GM23338 (cell line): ENCODE data around the gene MBD2. TPM values are rescaled to one million over a fixed set of nuclear protein-coding genes. Genes with fewer than 3 reads are reported as not detected.
A peak's percentile ranks its signal among the peaks of the same experiment; 100 is the strongest.

Experiments
- ATAC-seq: fragments of 200-7000 bp; cut with Tn5 transposase; 3 replicates; pipeline ENCODE4 v1.9.1; 2020
- DNase-seq: peaks from one replicate; pipeline ENCODE4 v3.0.0-alpha.2; 2015; ENCODE audit warnings: low spot score
- H2AFZ ChIP-seq: fragments of 200-600 bp; sonication (generic); 2 replicates; pipeline ENCODE4 v1.8.0; 2016; ENCODE audit warnings: antibody characterized with exemption, mild to moderate bottlenecking, moderate library complexity
- H3F3A ChIP-seq: fragments of 200-600 bp; sonication (generic); replicated peaks from 2 replicates; pipeline ENCODE4 v1.8.0; 2017; ENCODE audit warnings: antibody characterized with exemption, mixed run types, low read depth
- H3K27ac ChIP-seq: fragments of 200-600 bp; sonication (generic); 2 replicates; pipeline ENCODE4 v1.6.1; 2016; ENCODE audit warnings: low read depth
- H3K27me3 ChIP-seq: fragments of 200-600 bp; sonication (generic); 2 replicates; pipeline ENCODE4 v1.8.0; 2016; ENCODE audit warnings: mild to moderate bottlenecking, mixed run types, moderate library complexity; ENCODE audit not compliant: insufficient read depth
- H3K36me3 ChIP-seq: fragments of 200-600 bp; sonication (generic); 2 replicates; pipeline ENCODE4 v1.8.0; 2016; ENCODE audit warnings: mild to moderate bottlenecking; ENCODE audit not compliant: insufficient read depth
- H3K4me1 ChIP-seq: fragments of 200-600 bp; sonication (generic); 2 replicates; pipeline ENCODE4 v1.8.0; 2016; ENCODE audit warnings: mild to moderate bottlenecking, moderate library complexity; ENCODE audit not compliant: insufficient read depth
- H3K4me2 ChIP-seq: fragments of 200-600 bp; sonication (generic); 2 replicates; pipeline ENCODE4 v1.7.1; 2017; ENCODE audit warnings: mixed run types
- H3K4me3 ChIP-seq: fragments of 200-600 bp; sonication (generic); 2 replicates; pipeline ENCODE4 v1.6.1; 2016; ENCODE audit warnings: mixed run types
- H3K79me2 ChIP-seq: fragments of 200-600 bp; sonication (generic); replicated peaks from 2 replicates; pipeline ENCODE4 v1.8.0; 2017; ENCODE audit warnings: mild to moderate bottlenecking; ENCODE audit not compliant: insufficient read depth
- H3K9me2 ChIP-seq: fragments of 200-600 bp; sonication (generic); 2 replicates; pipeline ENCODE4 v1.8.0; 2017; ENCODE audit not compliant: insufficient read depth
- H4K20me1 ChIP-seq: fragments of 200-600 bp; sonication (generic); replicated peaks from 2 replicates; pipeline ENCODE4 v1.8.0; 2017; ENCODE audit warnings: mild to moderate bottlenecking; ENCODE audit not compliant: insufficient read depth
- H3K27ac Mint-ChIP-seq: 2 replicates; pipeline ENCODE4 v1.8.0; 2020; ENCODE audit warnings: inconsistent platforms, mild to moderate bottlenecking, moderate library complexity, mixed read lengths
- H3K27me3 Mint-ChIP-seq: 3 replicates; pipeline ENCODE4 v1.8.0; 2022; ENCODE audit warnings: low read depth, mild to moderate bottlenecking, moderate library complexity, mixed read lengths, inconsistent platforms; ENCODE audit not compliant: insufficient read depth, poor library complexity
- H3K36me3 Mint-ChIP-seq: 3 replicates; pipeline ENCODE4 v1.8.0; 2021; ENCODE audit warnings: low read depth, mild to moderate bottlenecking, inconsistent platforms, moderate library complexity, mixed read lengths
- H3K4me1 Mint-ChIP-seq: 3 replicates; pipeline ENCODE4 v1.8.0; 2020; ENCODE audit warnings: mild to moderate bottlenecking, inconsistent platforms, mixed read lengths
- H3K4me3 Mint-ChIP-seq: 3 replicates; pipeline ENCODE4 v1.8.0; 2021; ENCODE audit warnings: moderate library complexity, mild to moderate bottlenecking, inconsistent platforms, mixed read lengths
- H3K9me3 Mint-ChIP-seq: 3 replicates; pipeline ENCODE4 v1.8.0; 2020; ENCODE audit warnings: moderate library complexity, mild to moderate bottlenecking, inconsistent platforms, mixed read lengths
- CREB1 ChIP-seq: fragments of 250-450 bp; sonication (Bioruptor Pico); IDR thresholded peaks from 2 replicates; pipeline ENCODE4 v1.5.0; 2020; ENCODE audit warnings: low read depth, mild to moderate bottlenecking, moderate library complexity
- EZH2phosphoT487 ChIP-seq: fragments of 200-600 bp; sonication (generic); IDR thresholded peaks from one replicate; pipeline ENCODE4 v1.8.1; 2018; ENCODE audit warnings: antibody characterized with exemption; ENCODE audit not compliant: unreplicated experiment
- JUNB ChIP-seq: IDR thresholded peaks from one replicate; pipeline ENCODE4 v1.6.1; 2016; ENCODE audit warnings: antibody characterized with exemption; ENCODE audit not compliant: unreplicated experiment
- NANOG ChIP-seq: IDR thresholded peaks from 2 replicates; pipeline ENCODE4 v1.6.1; 2016; ENCODE audit warnings: antibody characterized with exemption, borderline replicate concordance
- POLR2AphosphoS5 ChIP-seq: IDR thresholded peaks from 2 replicates; pipeline ENCODE4 v1.6.1; 2016; ENCODE audit warnings: antibody characterized with exemption, low read depth
- STAT1 ChIP-seq: IDR thresholded peaks from one replicate; pipeline ENCODE4 v1.6.1; 2016; ENCODE audit warnings: antibody characterized with exemption; ENCODE audit not compliant: unreplicated experiment
- ZNF114 ChIP-seq: fragments of 250-450 bp; sonication (Bioruptor Pico); IDR thresholded peaks from 2 replicates; pipeline ENCODE4 v1.5.0; 2020; ENCODE audit warnings: mild to moderate bottlenecking, moderate library complexity
- ZNF331 ChIP-seq: fragments of 250-450 bp; sonication (Bioruptor Pico); IDR thresholded peaks from 2 replicates; pipeline ENCODE4 v1.5.0; 2020; ENCODE audit warnings: low read depth, mild to moderate bottlenecking, moderate library complexity
- polyA plus RNA-seq: library from polyadenylated mRNA; unstranded; fragments of >200 nt; fragmentation: Nextera tagmentation; extraction: Ambion mirVana; gene quantifications from 2 replicates; pipeline ENCODE4 v1.2.1, GENCODE V29; 2016
- total RNA-seq: library from RNA; depleted of rRNA; stranded (reverse); fragments of >200 nt; shearing (Covaris generic); gene quantifications from 2 replicates; pipeline ENCODE4 v1.2.3, GENCODE V29; 2014
- TF ChIP-seq, protein P1 (sequence below): IDR thresholded peaks from 2 replicates; pipeline ENCODE4 v1.6.1; 2016; ENCODE audit warnings: antibody characterized with exemption
- TF ChIP-seq, protein P2 (sequence below), 2 experiments: fragments of 200-600 bp in 1 of 2; sonication (generic) in 1 of 2; conservative IDR thresholded peaks; 2 replicates each; pipeline versions ENCODE4 v1.5.1 to v1.6.1; 2016 to 2017; ENCODE audit warnings: antibody characterized with exemption in 2 of 2, low read depth in 2 of 2, mild to moderate bottlenecking in 2 of 2, moderate library complexity in 1 of 2

MBD2 gene
- total and polyA plus RNA-seq, 2 experiments from 2014 or later: 11.2 to 39.2 TPM

DNA sequence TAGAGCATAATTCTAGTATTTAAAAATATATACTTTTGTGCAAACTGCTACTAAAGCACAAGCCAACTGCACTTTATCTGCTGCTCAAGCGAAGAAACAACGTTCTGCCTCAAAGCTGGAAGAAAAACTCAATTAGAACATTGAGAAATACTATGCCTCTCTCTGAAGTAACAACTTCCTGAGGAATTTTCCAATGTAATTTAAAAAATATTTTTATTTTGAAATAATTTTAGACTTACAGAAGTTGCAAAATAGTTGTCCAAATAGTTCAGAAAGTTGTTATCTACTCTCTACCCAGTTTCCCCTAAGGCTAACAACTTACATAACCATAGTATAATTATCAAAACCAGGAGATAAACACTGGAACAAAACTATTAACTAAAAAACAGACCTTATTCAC is 32.5 kb upstream of the MBD2 start:
- no peak for TF ChIP-seq JUNB
- H3K9me2 ChIP-seq: no peaks in the 10 kb centered on the region
- H3K27me3 ChIP-seq: no peaks in the 10 kb centered on the region
- peak overlapping the region; percentile 8 for H3K27ac ChIP-seq
- H3K27ac Mint-ChIP-seq: 0 out of 2 replicates have a peak overlapping the region, but pooled peaks have one; percentile 41
- H3K4me1 ChIP-seq: peaks cover 36% of the 10 kb centered on the region
- DNase-seq (no peak), ATAC-seq (no peak)
- H3F3A ChIP-seq: 0 out of 2 replicates have a peak, but pooled peaks cover 3% of the 10 kb centered on the region
- no peaks in the 10 kb centered on the region for H3K79me2 ChIP-seq
- no peaks in the 10 kb centered on the region for H3K9me3 Mint-ChIP-seq
- H3K36me3 ChIP-seq: no peaks in the 10 kb centered on the region
- no peaks in the 10 kb centered on the region for H3K36me3 Mint-ChIP-seq
- H3K4me1 Mint-ChIP-seq: peaks cover 38% of the 10 kb centered on the region
- no peaks in the 10 kb centered on the region for H4K20me1 ChIP-seq
- H3K4me3 ChIP-seq: no peak overlapping the region
- no peak overlapping the region for H2AFZ ChIP-seq
- no peak overlapping the region for H3K4me3 Mint-ChIP-seq
- peak overlapping the region; percentile 64 for H3K4me2 ChIP-seq
- no peaks in the 10 kb centered on the region for H3K27me3 Mint-ChIP-seq

DNA sequence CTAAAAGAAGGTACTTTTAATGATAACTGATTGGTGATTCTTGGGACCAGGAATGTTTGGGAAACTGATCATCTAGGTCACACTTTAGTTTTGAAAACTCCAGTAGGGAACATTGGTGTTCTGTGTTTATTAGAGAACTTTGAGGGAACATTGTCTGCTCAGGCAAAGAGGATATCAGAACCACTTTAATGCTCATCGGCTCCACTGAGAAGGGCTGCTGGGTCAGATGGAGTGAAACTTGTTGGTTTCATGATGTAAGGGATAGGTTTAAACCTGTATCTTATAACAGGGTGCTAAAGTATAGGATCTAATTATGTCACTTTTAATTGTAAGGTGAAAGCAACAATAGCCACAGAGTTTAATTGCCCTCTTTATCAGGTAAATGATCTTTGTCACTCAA is 30.7 kb upstream of the MBD2 start:
- Mint-ChIP-seq H3K27me3 (no peaks in the 10 kb centered on the region), H3K36me3 (no peaks in the 10 kb centered on the region), H3K4me1 (peaks cover 41% of the 10 kb centered on the region), H3K27ac (peak overlapping the region; percentile 58), H3K9me3 (no peaks in the 10 kb centered on the region; the same call in 2 of the 3 replicates), H3K4me3 (no peak overlapping the region)
- peak overlapping the region; percentile 48; the same call in 1 of the 2 replicates for H3K4me2 ChIP-seq
- peaks cover 36% of the 10 kb centered on the region for H3K4me1 ChIP-seq
- ATAC-seq: no peak
- 0 out of 2 replicates have a peak, but pooled peaks cover 3% of the 10 kb centered on the region for H3F3A ChIP-seq
- no peak overlapping the region for H2AFZ ChIP-seq
- no peaks in the 10 kb centered on the region for H3K27me3 ChIP-seq
- no peaks in the 10 kb centered on the region for H4K20me1 ChIP-seq
- H3K79me2 ChIP-seq: no peaks in the 10 kb centered on the region
- peak overlapping the region; percentile 64; the same call in 1 of the 2 replicates for H3K27ac ChIP-seq
- TF ChIP-seq ZNF114 (CRISPR knock-in tag) (no peak), POLR2AphosphoS5 (no peak), EZH2phosphoT487 (no peak), STAT1 (no peak)
- TF ChIP-seq, protein P1, sequence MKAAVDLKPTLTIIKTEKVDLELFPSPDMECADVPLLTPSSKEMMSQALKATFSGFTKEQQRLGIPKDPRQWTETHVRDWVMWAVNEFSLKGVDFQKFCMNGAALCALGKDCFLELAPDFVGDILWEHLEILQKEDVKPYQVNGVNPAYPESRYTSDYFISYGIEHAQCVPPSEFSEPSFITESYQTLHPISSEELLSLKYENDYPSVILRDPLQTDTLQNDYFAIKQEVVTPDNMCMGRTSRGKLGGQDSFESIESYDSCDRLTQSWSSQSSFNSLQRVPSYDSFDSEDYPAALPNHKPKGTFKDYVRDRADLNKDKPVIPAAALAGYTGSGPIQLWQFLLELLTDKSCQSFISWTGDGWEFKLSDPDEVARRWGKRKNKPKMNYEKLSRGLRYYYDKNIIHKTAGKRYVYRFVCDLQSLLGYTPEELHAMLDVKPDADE: no peak
- H3K9me2 ChIP-seq: no peaks in the 10 kb centered on the region
- no peaks in the 10 kb centered on the region for H3K36me3 ChIP-seq
- DNase-seq: no peak
- H3K4me3 ChIP-seq: no peak overlapping the region

DNA sequence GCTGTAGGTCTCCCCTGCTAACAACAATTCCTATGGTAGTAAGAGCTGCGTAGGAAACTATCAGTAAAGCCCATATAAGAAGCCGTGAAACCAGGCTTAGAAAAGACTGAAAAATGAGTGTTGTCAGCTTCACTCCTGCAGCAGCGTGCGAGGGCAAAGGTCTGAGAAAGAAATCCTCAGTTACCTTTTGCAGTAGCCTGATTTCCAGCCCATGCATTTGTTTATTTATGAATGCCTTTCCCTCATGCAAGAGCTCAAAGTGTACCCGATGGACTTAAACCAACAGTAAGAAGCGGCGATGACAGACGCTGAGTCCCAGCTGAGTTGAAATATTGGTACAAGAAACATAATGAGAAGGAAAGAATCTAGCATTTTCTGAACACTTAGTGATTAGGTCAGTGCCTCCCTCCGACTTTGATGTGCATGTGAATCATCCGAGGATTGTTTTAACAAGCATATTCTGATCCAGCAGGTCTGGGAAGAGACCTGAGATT is 29.8 kb upstream of the MBD2 start:
- peak overlapping the region; percentile 87 for H3K27ac Mint-ChIP-seq
- H3K4me3 ChIP-seq: no peak overlapping the region
- H3F3A ChIP-seq: 0 out of 2 replicates have a peak, but pooled peaks cover 3% of the 10 kb centered on the region
- no peaks in the 10 kb centered on the region; the same call in 2 of the 3 replicates for H3K9me3 Mint-ChIP-seq
- no peaks in the 10 kb centered on the region for H3K79me2 ChIP-seq
- no peak overlapping the region for H3K4me3 Mint-ChIP-seq
- peak overlapping the region; percentile 48 for H3K4me2 ChIP-seq
- H4K20me1 ChIP-seq: no peaks in the 10 kb centered on the region
- H3K27me3 Mint-ChIP-seq: no peaks in the 10 kb centered on the region
- peak overlapping the region; percentile 82; the same call in 1 of the 2 replicates for H3K27ac ChIP-seq
- DNase-seq: peak; percentile 8
- no peaks in the 10 kb centered on the region for H3K27me3 ChIP-seq
- ATAC-seq: peak; percentile 34; the same call in 1 of the 3 replicates
- no peaks in the 10 kb centered on the region for H3K36me3 ChIP-seq
- peaks cover 41% of the 10 kb centered on the region for H3K4me1 Mint-ChIP-seq
- no peaks in the 10 kb centered on the region for H3K36me3 Mint-ChIP-seq
- peak overlapping the region; percentile 57; the same call in 1 of the 2 replicates for H2AFZ ChIP-seq
- no peaks in the 10 kb centered on the region for H3K9me2 ChIP-seq
- H3K4me1 ChIP-seq: peaks cover 36% of the 10 kb centered on the region
- TF ChIP-seq, protein P2, sequence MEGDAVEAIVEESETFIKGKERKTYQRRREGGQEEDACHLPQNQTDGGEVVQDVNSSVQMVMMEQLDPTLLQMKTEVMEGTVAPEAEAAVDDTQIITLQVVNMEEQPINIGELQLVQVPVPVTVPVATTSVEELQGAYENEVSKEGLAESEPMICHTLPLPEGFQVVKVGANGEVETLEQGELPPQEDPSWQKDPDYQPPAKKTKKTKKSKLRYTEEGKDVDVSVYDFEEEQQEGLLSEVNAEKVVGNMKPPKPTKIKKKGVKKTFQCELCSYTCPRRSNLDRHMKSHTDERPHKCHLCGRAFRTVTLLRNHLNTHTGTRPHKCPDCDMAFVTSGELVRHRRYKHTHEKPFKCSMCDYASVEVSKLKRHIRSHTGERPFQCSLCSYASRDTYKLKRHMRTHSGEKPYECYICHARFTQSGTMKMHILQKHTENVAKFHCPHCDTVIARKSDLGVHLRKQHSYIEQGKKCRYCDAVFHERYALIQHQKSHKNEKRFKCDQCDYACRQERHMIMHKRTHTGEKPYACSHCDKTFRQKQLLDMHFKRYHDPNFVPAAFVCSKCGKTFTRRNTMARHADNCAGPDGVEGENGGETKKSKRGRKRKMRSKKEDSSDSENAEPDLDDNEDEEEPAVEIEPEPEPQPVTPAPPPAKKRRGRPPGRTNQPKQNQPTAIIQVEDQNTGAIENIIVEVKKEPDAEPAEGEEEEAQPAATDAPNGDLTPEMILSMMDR (conservative IDR thresholded peaks at IDR 0.05; ENCODE audit: low read depth in 2 of 2): no peak
- no peak for TF ChIP-seq ZNF114 (CRISPR knock-in tag)
- no peak for TF ChIP-seq ZNF331 (CRISPR knock-in tag)
- no peak for TF ChIP-seq NANOG
- TF ChIP-seq CREB1 (CRISPR knock-in tag): no peak
